GM23248 (cell line): ENCODE data around the gene RBMS1.

Experiments used
- EZH2 ChIP-seq: fragments of 200-600 bp; sonication (generic); IDR thresholded peaks from 2 replicates; pipeline ENCODE4 v1.6.1; 2018; ENCODE audit warnings: antibody characterized with exemption, mild to moderate bottlenecking; ENCODE audit not compliant: insufficient read depth, poor library complexity, severe bottlenecking
- EZH2phosphoT487 ChIP-seq: fragments of 200-600 bp; sonication (generic); IDR thresholded peaks from 2 replicates; pipeline ENCODE4 v1.6.1; 2018; ENCODE audit warnings: antibody characterized with exemption, moderate library complexity, mild to moderate bottlenecking, low read depth; ENCODE audit not compliant: insufficient read depth

DNA sequence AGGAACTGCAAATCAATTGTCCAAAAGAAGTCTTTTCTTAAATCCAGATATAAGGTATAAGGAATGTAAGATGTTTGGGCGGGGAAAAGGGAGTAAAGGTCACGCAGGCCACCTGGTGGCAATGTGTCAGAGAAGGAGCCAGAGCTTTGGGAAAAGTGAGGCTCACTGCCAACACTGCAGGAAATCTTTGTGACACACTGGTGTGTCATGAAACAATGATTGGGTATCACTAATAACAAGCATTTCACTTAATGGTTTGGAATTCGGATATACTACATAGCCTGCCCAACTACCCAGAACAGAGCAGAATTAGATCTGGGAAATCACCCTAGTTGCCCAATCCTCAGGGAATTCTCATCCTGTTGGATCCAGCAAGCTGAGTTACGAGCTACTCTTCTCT is 61.0 kb downstream of the RBMS1 start:
- TF ChIP-seq EZH2 (no peak), EZH2phosphoT487 (no peak)
